ENCODE measurements around the gene CHST2.

The CHST2 gene

DNA sequence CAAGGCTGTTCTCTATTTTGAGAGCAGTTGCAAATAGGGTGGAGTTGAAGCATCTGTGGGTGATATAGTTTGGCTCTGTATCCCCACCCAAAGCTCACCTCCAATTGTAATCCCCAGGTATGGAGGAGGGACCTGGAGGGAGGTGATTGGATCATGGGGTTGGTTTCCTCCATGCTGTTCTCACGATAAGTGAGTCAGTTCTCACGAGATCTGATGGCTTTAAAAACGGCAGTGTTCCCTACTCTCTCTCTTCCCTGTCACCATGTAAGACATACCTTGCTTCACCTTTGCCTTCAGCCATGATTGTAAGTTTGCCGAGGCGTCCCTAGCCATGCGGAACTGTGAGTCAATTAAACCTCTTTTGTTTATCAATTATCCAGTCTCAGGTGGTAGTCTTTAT is 21.0 kb downstream of the CHST2 start:
- H3K4me3 ChIP-seq (replicated peaks in 1 of 2; ENCODE audit: low read depth in 2 of 2, low read length in 2 of 2): no peak overlapping the region
- TF ChIP-seq, protein P1, sequence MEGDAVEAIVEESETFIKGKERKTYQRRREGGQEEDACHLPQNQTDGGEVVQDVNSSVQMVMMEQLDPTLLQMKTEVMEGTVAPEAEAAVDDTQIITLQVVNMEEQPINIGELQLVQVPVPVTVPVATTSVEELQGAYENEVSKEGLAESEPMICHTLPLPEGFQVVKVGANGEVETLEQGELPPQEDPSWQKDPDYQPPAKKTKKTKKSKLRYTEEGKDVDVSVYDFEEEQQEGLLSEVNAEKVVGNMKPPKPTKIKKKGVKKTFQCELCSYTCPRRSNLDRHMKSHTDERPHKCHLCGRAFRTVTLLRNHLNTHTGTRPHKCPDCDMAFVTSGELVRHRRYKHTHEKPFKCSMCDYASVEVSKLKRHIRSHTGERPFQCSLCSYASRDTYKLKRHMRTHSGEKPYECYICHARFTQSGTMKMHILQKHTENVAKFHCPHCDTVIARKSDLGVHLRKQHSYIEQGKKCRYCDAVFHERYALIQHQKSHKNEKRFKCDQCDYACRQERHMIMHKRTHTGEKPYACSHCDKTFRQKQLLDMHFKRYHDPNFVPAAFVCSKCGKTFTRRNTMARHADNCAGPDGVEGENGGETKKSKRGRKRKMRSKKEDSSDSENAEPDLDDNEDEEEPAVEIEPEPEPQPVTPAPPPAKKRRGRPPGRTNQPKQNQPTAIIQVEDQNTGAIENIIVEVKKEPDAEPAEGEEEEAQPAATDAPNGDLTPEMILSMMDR (IDR thresholded peaks at IDR 0.05; ENCODE audit: low read depth, low read length): no peak
- DNase-seq (ENCODE audit: low read depth in 2 of 2): no peak

DNA sequence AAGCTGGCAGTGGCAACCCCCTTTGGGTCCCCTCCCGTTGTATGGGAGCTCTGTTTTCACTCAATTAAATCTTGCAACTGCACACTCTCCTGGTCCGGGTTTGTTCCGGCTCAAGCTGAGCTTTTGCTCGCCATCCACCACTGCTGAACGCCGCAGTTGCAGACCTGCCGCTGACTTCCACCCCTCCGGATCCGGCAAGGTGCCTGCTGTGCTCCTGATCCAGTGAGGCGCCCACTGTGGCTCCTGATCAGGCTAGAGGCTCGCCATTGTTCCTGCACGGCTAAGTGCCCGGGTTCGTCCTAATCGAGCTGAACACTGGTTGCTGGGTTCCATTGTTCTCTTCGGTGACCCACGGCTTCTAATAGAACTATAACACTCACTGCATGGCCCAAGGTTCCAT is 22.8 kb downstream of the CHST2 start:
- TF ChIP-seq, protein P1 (IDR thresholded peaks at IDR 0.05; ENCODE audit: low read depth, low read length): no peak
- H3K4me3 ChIP-seq (replicated peaks in 1 of 2; ENCODE audit: low read depth in 2 of 2, low read length in 2 of 2): no peak overlapping the region
- no peak for DNase-seq (ENCODE audit: low read depth in 2 of 2)

DNA sequence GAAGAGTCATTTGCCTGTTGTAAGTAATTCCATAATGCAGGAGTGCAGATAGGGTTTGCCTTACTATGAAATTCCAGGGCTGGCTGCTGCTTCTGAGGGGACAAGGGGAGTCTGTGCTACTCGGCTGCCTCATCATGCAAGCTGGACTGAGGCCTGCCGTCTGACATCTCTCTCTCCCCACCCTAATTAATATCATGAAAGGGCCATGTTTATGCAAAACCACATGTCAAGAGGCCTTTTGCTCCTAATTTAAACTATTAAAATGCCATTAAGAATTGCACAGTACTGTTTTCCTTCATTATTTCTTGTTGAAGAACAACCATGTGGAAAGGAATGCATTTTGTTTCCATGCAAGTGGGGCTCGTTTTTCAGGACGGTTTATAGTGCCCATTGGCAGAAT is 26.3 kb downstream of the CHST2 start:
- DNase-seq (ENCODE audit: low read depth in 2 of 2): no peak
- TF ChIP-seq, protein P1 (IDR thresholded peaks at IDR 0.05; ENCODE audit: low read depth, low read length): no peak
- no peak overlapping the region for H3K4me3 ChIP-seq (replicated peaks in 1 of 2; ENCODE audit: low read depth in 2 of 2, low read length in 2 of 2)

DNA sequence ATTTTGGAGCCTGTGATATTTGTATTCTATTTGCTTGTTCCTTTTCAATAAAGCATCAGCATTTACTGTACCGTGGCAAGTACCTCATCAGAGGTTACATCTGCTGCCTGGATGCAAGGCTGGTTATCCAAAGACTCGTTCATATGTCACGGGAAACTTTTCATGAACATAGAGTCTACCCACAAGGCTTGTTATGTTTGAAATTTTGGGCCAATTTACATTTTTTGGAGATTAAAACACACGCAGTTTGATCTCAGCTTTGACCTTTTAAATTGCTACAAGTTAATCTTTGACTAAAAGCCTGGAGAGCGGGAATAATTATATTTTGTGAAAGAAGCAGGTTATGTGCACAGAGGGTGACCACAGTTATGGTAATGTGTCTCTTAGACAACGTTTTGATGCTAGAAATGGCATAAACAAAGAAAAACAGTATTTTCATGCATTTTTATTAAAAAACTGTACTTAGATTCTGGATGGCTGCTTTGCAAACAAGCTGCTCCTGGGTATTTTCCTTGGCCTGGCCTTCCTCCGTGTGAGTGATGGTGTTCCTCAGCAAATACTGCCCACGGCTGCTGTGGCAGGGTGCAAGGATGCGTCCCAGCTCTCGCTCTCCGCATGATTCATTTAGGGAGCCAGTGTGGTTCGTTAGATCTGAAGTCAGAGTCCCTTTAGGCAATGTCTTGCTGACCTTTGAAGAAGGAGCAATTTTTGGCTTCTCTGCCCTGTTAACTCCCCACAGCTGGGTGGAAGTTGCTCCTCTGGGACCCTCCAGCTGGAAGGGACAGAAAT is 27.1 kb downstream of the CHST2 start:
- no peak for DNase-seq (ENCODE audit: low read depth in 2 of 2)
- H3K4me3 ChIP-seq (replicated peaks in 1 of 2; ENCODE audit: low read depth in 2 of 2, low read length in 2 of 2): no peak overlapping the region
- TF ChIP-seq, protein P1 (IDR thresholded peaks at IDR 0.05; ENCODE audit: low read depth, low read length): no peak

DNA sequence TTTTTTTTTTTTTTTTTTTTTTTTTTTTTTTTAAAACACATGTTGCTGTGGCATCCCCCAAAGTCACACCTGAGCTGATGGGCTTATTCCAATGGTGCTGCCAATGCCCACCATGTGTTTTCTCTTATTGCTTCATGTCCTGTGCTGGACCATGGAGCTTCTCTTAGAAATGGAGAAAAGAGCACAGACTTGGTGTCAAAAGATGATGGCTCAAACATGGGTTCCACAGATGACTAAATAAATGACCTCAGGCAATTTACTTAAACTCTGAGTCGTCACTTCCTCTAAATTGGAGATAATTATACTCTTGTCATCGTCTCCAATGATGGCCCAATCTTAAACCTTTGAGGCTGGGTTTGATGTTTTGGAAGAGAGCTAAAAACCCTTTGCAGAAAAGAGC is 28.1 kb downstream of the CHST2 start:
- no peak overlapping the region for H3K4me3 ChIP-seq (replicated peaks in 1 of 2; ENCODE audit: low read depth in 2 of 2, low read length in 2 of 2)
- DNase-seq (ENCODE audit: low read depth in 2 of 2): no peak
- TF ChIP-seq, protein P1 (IDR thresholded peaks at IDR 0.05; ENCODE audit: low read depth, low read length): no peak

DNA sequence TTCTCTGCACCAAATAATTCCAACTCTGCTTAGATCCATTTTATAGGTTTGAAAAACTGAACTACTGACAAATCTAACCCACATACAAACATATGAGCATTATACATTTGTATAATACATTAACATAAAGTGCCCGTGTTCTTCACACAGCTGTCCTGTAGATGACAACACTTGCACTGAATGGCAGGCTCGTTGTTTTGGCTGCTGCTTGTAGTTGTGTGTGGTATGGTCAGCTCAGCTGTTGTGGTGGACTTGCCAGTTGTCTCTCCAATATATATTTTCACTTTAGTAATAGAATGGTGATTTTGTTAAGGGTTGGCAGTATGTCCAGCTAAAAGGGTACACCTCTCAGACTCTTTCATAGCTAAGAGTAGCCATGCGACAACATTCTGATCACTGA is 30.5 kb downstream of the CHST2 start:
- TF ChIP-seq, protein P1 (IDR thresholded peaks at IDR 0.05; ENCODE audit: low read depth, low read length): no peak
- no peak overlapping the region for H3K4me3 ChIP-seq (replicated peaks in 1 of 2; ENCODE audit: low read depth in 2 of 2, low read length in 2 of 2)
- no peak for DNase-seq (ENCODE audit: low read depth in 2 of 2)

All from cardiac fibroblast (primary cell).